SK-N-MC (cell line): Measurements from ENCODE around the gene SAA1.
"Not testable (repeated sequence)": the region's sequence is repeated elsewhere in the genome, so short reads cannot be mapped to it uniquely, and the experiment has no call there.

Experiments
- EZH2 ChIP-seq: fragments of 200-600 bp; sonication (generic); IDR thresholded peaks from one replicate; pipeline ENCODE4 v1.6.1; 2017; ENCODE audit warnings: antibody characterized with exemption
- POLR2AphosphoS5 ChIP-seq: IDR thresholded peaks from 2 replicates; pipeline ENCODE4 v1.6.1; 2012; ENCODE audit warnings: mild to moderate bottlenecking, low read depth, low read length, borderline replicate concordance

DNA sequence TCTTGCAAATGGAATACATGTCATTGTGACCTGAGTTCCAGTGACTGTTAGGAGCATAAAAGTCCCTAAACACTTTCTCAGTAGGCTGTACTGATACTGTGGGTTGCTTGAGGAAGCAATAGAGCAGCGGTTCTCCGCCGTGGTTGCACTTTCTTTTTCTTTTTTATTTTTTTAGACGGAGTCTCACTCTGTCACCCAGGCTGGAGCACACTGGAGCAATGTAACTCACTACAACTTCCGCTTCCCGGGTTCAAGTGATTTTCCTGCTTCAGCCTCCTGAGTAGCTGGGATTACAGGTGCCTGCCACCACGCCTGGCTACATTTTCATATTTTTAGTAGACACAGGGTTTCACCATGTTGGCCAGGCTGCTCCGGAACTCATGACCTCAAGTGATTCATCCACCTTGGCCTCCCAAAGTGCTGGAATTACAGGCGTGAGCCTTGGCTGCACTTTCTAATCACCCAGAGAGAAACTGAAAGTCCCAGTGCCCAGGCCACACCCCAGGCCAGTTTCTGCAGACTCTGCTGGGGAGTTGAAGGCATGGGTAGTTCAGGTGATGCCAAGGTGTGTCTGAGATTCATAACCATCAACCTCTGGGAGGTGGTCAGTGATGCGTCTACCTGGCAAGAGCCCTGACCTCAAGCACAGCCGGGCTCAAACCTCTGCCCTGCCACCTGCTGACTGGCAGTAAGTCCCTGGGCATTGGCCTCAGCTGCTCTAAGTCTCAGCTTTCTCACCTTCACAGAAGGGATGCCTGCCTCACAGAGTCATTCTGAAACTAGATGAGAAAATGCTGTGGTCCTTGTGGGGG lies 19.5 kb upstream of the SAA1 start:
- not testable (repeated sequence) for TF ChIP-seq POLR2AphosphoS5, EZH2
